ENCODE measurements around the gene C11orf58. TPM values are rescaled to one million over a fixed set of nuclear protein-coding genes. Genes with fewer than 3 reads are reported as not detected.

Gene C11orf58
- total RNA-seq, 1 donor from 2014 or later, result 143 TPM

DNA sequence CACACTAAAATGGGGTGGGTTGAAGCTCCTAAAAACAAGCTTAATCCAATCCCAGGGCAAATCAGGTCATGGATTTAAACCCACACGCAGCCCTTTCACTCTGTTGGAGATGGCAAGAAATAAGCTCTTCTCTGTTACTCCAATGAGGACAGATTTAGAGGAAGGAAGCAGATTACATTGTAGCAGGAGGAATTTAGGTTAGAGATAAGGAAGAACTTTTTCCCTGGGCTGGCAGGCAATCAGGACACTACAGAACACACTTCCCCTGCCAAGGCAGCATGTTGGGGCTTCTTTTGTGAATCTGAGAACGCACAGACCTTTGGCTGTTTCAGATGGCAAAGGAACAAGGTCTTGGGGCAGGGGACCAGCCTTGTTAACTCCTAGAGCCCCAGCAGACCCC is 46.2 kb downstream of the C11orf58 start:
- no peaks in the 10 kb centered on the region for H3K27me3 Mint-ChIP-seq (ENCODE audit: unreplicated experiment)
- H3K9me3 Mint-ChIP-seq (ENCODE audit: unreplicated experiment), result no peaks in the 10 kb centered on the region
- peaks cover 2% of the 10 kb centered on the region for H3K36me3 Mint-ChIP-seq (ENCODE audit: unreplicated experiment)
- no peak overlapping the region for H3K27ac Mint-ChIP-seq (ENCODE audit: unreplicated experiment)
- no peak for TF ChIP-seq CTCF (IDR thresholded peaks at IDR 0.05)
- peaks cover 18% of the 10 kb centered on the region for H3K4me1 Mint-ChIP-seq (ENCODE audit: unreplicated experiment)
- no peak for DNase-seq (ENCODE audit: extremely low spot score, unreplicated experiment)
- H3K4me3 Mint-ChIP-seq (ENCODE audit: unreplicated experiment), result no peak overlapping the region

GRCh38 chr11:16785520-16786128 is 47.2 kb downstream of the C11orf58 start:
- H3K4me3 Mint-ChIP-seq (ENCODE audit: unreplicated experiment), result no peak overlapping the region
- H3K27ac Mint-ChIP-seq (ENCODE audit: unreplicated experiment), result no peak overlapping the region
- peaks cover 15% of the 10 kb centered on the region for H3K4me1 Mint-ChIP-seq (ENCODE audit: unreplicated experiment)
- H3K9me3 Mint-ChIP-seq (ENCODE audit: unreplicated experiment), result no peaks in the 10 kb centered on the region
- TF ChIP-seq CTCF (IDR thresholded peaks at IDR 0.05), result peak; percentile 89
- no peaks in the 10 kb centered on the region for H3K27me3 Mint-ChIP-seq (ENCODE audit: unreplicated experiment)
- H3K36me3 Mint-ChIP-seq (ENCODE audit: unreplicated experiment), result peaks cover 1% of the 10 kb centered on the region
- DNase-seq (ENCODE audit: extremely low spot score, unreplicated experiment), result no peak

- Mint-ChIP-seq H3K4me1 (ENCODE audit: unreplicated experiment) (peaks cover 16% of the 10 kb centered on the region), H3K36me3 (ENCODE audit: unreplicated experiment) (no peaks in the 10 kb centered on the region), H3K27me3 (ENCODE audit: unreplicated experiment) (no peaks in the 10 kb centered on the region), H3K4me3 (ENCODE audit: unreplicated experiment) (no peak overlapping the region), H3K9me3 (ENCODE audit: unreplicated experiment) (no peaks in the 10 kb centered on the region), H3K27ac (ENCODE audit: unreplicated experiment) (no peak overlapping the region)
- TF ChIP-seq CTCF (IDR thresholded peaks at IDR 0.05), result no peak
- no peak for DNase-seq (ENCODE audit: extremely low spot score, unreplicated experiment)
Observed at GRCh38 chr11:16786131-16786530, 47.7 kb downstream of the C11orf58 start.

DNA sequence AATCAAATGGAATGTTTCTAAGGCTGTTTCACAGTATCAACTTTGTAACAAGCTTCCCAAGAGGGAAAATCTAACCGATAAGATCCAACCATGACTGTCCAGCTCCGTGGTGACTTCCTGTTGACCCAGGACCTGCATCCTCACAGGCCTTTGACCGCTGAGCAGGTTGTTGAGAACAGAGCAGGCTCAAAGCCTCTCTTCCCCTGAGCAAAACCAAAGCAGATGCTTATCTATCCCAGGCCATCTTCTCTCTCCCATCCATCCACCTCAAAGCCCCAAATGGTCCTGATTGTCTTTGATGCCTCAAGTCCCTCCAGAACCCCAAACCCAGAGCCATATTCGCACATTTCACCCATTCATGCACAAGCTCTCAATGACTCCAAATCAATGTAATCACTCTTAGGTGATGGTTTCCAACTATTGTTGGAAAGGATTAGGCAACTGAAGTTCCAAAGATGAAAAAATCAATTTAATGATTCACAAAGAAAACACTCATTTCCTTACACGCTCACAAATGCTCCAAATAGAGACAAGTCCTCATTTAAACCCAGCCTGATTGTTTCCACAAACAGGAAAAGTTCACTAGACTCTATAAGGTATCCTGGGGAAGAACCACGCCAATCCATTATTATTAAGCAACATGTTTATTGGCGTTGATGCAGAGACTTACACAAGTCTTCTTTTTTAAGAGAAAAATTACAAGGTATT is 48.7 kb downstream of the C11orf58 start:
- Mint-ChIP-seq H3K9me3 (ENCODE audit: unreplicated experiment) (no peaks in the 10 kb centered on the region), H3K4me1 (ENCODE audit: unreplicated experiment) (peaks cover 27% of the 10 kb centered on the region), H3K27me3 (ENCODE audit: unreplicated experiment) (no peaks in the 10 kb centered on the region), H3K27ac (ENCODE audit: unreplicated experiment) (no peak overlapping the region), H3K36me3 (ENCODE audit: unreplicated experiment) (no peaks in the 10 kb centered on the region), H3K4me3 (ENCODE audit: unreplicated experiment) (no peak overlapping the region)
- no peak for TF ChIP-seq CTCF (IDR thresholded peaks at IDR 0.05)
- DNase-seq (ENCODE audit: extremely low spot score, unreplicated experiment), result no peak
